Fibroblast of mammary gland (primary cell): Measurements from ENCODE around the gene CSDE1.

Source experiments
- DNase-seq: peaks from one replicate; pipeline ENCODE4 v3.0.0-alpha.2; 2010; ENCODE audit warnings: low read depth
- H3K4me3 ChIP-seq: 2 replicates; pipeline ENCODE4 v1.5.1; 2011; ENCODE audit warnings: low read depth, mild to moderate bottlenecking, low read length, moderate library complexity; ENCODE audit not compliant: control insufficient read depth
- TF ChIP-seq, protein P1 (sequence below): conservative IDR thresholded peaks from 2 replicates; pipeline ENCODE4 v1.5.1; 2011; ENCODE audit warnings: low read depth, low read length, inconsistent platforms; ENCODE audit not compliant: control insufficient read depth, insufficient read depth

The CSDE1 gene

DNA sequence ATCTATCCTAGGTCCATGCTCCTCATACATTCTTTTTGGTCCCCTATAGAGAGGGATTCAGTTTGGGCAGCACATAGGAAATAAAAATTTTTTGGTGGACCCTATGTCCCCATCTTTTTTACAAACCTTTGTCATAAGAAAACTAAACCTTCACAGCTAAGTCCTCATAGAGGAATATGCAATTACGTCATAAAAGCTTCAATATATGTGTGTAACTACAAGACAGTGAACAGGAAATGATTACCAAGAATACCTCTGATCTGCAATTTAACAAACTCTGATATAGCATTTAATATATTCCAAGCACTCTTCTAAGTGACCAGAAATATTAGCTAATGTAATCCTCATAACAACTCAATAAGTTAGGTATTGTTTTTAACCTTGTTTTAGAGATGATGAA lies 81.7 kb downstream of the CSDE1 start:
- no peak for DNase-seq
- no peak overlapping the region for H3K4me3 ChIP-seq
- TF ChIP-seq, protein P1, sequence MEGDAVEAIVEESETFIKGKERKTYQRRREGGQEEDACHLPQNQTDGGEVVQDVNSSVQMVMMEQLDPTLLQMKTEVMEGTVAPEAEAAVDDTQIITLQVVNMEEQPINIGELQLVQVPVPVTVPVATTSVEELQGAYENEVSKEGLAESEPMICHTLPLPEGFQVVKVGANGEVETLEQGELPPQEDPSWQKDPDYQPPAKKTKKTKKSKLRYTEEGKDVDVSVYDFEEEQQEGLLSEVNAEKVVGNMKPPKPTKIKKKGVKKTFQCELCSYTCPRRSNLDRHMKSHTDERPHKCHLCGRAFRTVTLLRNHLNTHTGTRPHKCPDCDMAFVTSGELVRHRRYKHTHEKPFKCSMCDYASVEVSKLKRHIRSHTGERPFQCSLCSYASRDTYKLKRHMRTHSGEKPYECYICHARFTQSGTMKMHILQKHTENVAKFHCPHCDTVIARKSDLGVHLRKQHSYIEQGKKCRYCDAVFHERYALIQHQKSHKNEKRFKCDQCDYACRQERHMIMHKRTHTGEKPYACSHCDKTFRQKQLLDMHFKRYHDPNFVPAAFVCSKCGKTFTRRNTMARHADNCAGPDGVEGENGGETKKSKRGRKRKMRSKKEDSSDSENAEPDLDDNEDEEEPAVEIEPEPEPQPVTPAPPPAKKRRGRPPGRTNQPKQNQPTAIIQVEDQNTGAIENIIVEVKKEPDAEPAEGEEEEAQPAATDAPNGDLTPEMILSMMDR: no peak

DNA sequence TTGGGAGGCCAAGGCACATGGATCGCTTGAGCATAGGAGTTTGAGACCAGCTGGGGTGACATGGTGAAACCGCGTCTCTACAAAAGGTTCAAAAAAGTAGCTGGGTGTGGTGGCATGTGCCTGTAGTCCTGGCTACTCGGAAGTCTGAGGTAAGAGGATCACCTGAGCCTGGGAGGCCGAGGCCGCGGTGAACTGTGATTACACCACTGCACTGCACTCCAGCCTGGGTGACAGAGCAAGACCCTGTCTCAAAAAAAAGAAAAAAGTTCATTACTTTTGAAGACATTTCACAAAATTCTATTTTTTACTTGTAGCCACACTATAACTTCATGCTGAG lies 85.9 kb downstream of the CSDE1 start:
- TF ChIP-seq, protein P1: no peak
- no peak overlapping the region for H3K4me3 ChIP-seq

DNA sequence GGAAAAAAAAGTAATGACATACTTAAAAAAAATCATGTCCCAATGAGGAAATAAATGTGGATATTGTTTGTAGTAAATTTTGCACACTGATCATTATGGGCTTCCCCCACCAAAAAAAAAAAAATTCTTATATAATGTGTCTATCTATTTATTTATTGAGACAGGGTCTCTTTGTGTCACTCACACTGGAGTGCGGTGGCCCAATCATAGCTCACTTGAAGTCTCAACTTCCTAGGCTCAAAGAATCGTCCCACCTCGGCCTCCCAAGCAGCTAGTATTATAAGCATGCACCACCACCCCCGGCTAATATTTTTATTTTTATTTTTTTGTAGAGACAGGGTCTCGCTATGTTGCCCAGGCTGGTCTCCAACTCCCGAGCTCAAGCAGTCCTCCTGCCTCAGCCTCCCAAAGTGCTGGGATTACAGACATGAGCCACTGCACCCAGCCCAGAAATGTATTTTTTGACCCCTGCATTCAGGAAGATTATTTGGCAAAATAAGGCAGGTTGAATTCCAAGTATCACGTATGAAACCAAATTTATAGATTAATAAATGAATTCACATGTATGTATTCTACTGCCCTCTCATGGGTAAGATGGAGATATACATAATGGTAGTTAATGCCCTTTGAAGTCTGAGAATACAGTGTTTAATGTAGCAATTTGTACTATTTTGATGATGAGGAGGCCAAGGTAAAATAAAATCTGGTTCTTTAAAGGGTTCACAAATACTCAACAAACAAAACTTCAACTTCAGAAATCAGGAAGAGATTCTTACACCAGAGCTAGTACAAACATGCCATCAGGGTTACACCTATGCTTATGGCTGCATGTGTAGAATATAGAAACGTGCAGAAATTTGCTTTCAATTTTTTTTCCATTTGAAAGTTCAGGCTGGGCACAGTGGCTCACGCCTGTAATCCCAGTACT lies 86.5 kb downstream of the CSDE1 start:
- peak; percentile 35 for DNase-seq
- no peak overlapping the region for H3K4me3 ChIP-seq

More for the DNA sequence above, 85.9 kb downstream of the CSDE1 start:
- DNase-seq: no peak

DNA sequence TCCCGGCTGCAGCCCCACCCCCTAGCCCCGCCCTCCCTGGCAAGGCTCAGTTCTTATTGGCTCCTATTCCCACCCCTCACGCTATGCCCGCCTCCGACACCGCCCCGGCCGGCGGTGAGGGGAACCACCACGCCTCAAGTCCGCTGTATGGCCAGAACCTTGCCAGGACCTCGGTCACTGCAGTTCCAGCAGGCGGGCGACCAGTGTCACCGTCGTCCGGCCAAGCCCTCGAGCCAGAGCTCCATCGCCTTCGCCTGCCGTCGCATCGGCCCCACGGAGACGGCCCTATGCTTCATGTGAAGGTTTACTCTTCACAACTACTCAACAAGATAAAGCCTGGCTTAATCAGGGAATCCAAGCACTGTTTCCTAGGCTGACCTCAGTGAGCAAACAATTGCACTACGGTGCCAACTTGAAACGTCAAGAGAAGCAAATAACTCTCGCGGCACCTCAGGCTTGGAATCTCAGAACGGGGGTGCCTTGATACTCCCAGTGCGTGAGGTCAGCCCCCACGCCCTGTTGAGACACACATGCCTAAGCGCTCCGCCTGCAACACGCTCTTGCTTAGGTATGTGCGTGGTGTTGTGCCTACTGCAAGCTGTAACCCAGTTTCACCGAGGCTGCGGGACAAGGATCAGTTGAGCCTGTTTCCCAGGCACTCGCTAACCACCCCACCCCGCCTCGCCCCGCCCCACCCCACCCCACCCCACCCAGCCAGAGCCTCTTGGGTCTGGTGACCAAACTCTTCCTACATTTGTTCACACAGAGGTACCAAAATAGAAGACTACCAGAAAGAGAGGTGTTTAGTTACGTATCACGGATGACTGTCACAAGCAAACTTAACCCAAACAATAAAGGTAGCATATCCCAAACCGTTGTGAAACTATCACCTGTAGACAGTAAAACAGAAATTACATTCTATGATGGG lies 87.4 kb downstream of the CSDE1 start:
- peak overlapping the region; percentile 81 for H3K4me3 ChIP-seq
- DNase-seq: peak; percentile 85
- TF ChIP-seq, protein P1: no peak

More for the DNA sequence above, 86.5 kb downstream of the CSDE1 start:
- TF ChIP-seq, protein P1: peak; percentile 31

DNA sequence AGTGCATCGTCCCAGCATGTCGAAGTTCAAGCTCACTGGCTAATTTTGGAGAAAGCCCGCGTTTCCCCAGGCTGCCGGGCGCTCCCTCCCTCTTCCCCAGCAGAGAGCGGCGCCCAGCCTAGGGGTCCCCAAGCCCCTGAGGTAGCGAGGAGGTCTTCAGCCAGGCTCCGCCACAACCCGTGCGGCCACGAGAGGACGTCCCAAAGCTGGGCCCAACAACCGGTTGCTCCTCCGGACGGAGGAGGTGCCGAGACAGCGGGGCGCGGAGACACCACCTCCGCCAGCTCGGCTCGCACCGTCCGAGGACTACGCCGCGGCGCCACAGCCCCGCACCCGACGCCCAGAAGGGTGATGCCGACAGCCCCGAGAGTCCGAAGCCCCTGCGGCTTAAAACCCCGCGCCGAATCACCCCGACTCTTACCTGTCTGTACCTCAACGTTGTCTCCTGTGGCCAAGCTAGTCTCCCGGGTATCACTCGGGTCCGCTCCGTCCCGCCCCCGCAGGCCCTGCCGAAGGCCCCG lies 88.2 kb downstream of the CSDE1 start, which contains the start of gene DENND2C:
DENND2C (minus strand) TSS at position 488 of the 521 bp plus-strand sequence. CDS start 44,065 bp downstream, outside the sequence.
- TF ChIP-seq, protein P1: no peak

More for the DNA sequence above, 88.2 kb downstream of the CSDE1 start, which contains the start of gene DENND2C:
- peak within 1 kb of the TSS; percentile 81 for H3K4me3 ChIP-seq
- no peak for DNase-seq
